Liver (tissue), 9 donors: Measurements from ENCODE around the gene ZNF615. TPM values are rescaled to one million over a fixed set of nuclear protein-coding genes. Genes with fewer than 3 reads are reported as not detected.
A peak's percentile ranks its signal among the peaks of the same experiment; 100 is the strongest.

Experiments used
- DNase-seq: peaks from one replicate; pipeline ENCODE4 v3.0.0-alpha.2; 2017; ENCODE audit warnings: low spot score
- H3K27ac ChIP-seq, 2 donors: one replicate each; pipeline ENCODE4 v1.7.0; 2013; ENCODE audit warnings: inconsistent platforms in 2 of 2, low read length in 2 of 2, control low read depth in 1 of 2, low read depth in 1 of 2, mild to moderate bottlenecking in 1 of 2
- H3K27me3 ChIP-seq, 4 donors: one replicate each; pipeline versions ENCODE4 v1.6.1 to v1.7.0; 2013; ENCODE audit warnings: low read length in 3 of 4, inconsistent platforms in 1 of 4, mild to moderate bottlenecking in 1 of 4, moderate library complexity in 1 of 4; ENCODE audit not compliant: control insufficient read depth in 4 of 4, insufficient read depth in 4 of 4
- H3K36me3 ChIP-seq, 4 donors: one replicate each; pipeline versions ENCODE4 v1.6.1 to v1.7.0; 2013; ENCODE audit warnings: low read length in 3 of 4, mild to moderate bottlenecking in 3 of 4, low read depth in 1 of 4, moderate library complexity in 1 of 4; ENCODE audit not compliant: control insufficient read depth in 4 of 4, insufficient read depth in 3 of 4
- H3K4me1 ChIP-seq, 4 donors: one replicate each; pipeline versions ENCODE4 v1.6.1 to v1.7.0; 2013; ENCODE audit warnings: low read length in 3 of 4, mild to moderate bottlenecking in 3 of 4, moderate library complexity in 1 of 4; ENCODE audit not compliant: control insufficient read depth in 4 of 4, insufficient read depth in 4 of 4
- H3K4me3 ChIP-seq, 3 donors: one replicate each; pipeline versions ENCODE4 v1.6.1 to v1.7.0; 2013; ENCODE audit warnings: low read length in 3 of 3, control low read depth in 1 of 3, low read depth in 1 of 3, mild to moderate bottlenecking in 1 of 3
- H3K9ac ChIP-seq, 2 donors: one replicate each; pipeline ENCODE4 v1.7.0; 2013; ENCODE audit warnings: low read length in 2 of 2, mild to moderate bottlenecking in 2 of 2, moderate library complexity in 2 of 2, control low read depth in 1 of 2, low read depth in 1 of 2
- H3K9me3 ChIP-seq, 4 donors: one replicate each; pipeline versions ENCODE4 v1.6.1 to v1.7.0; 2013; ENCODE audit warnings: low read length in 3 of 4; ENCODE audit not compliant: control insufficient read depth in 4 of 4
- CTCF ChIP-seq: fragments of 150-350 bp; IDR thresholded peaks from 2 replicates; pipeline ENCODE4 v1.5.1; 2017; ENCODE audit warnings: improper control_type of control experiment, low read depth, low read length; ENCODE audit not compliant: missing input control
- EGR1 ChIP-seq, 2 donors: IDR thresholded peaks; 2 replicates each; pipeline ENCODE4 v1.6.1; 2016 to 2018; ENCODE audit warnings: antibody characterized with exemption in 2 of 2, low read depth in 2 of 2
- FOXA1 ChIP-seq: IDR thresholded peaks from 2 replicates; pipeline ENCODE4 v1.6.1; 2016; ENCODE audit warnings: antibody characterized with exemption
- FOXA2 ChIP-seq: IDR thresholded peaks from 2 replicates; pipeline ENCODE4 v1.6.1; 2016; ENCODE audit warnings: antibody characterized with exemption
- GABPA ChIP-seq, 2 donors: IDR thresholded peaks in 1 of 2; conservative IDR thresholded peaks in 1 of 2; 2 replicates each; pipeline ENCODE4 v1.6.1; 2016; ENCODE audit warnings: antibody characterized with exemption in 2 of 2, mild to moderate bottlenecking in 1 of 2, moderate library complexity in 1 of 2
- HNF4A ChIP-seq, 2 donors: conservative IDR thresholded peaks; 2 replicates each; pipeline ENCODE4 v1.6.1; 2016; ENCODE audit warnings: antibody characterized with exemption in 2 of 2, mild to moderate bottlenecking in 2 of 2
- HNF4G ChIP-seq: IDR thresholded peaks from 2 replicates; pipeline ENCODE4 v1.6.1; 2016; ENCODE audit warnings: antibody characterized with exemption
- JUND ChIP-seq, 2 donors: IDR thresholded peaks; 2 replicates each; pipeline ENCODE4 v1.6.1; 2016; ENCODE audit warnings: antibody characterized with exemption in 2 of 2
- NR2F2 ChIP-seq: IDR thresholded peaks from 2 replicates; pipeline ENCODE4 v1.6.1; 2016; ENCODE audit warnings: antibody characterized with exemption
- RAD21 ChIP-seq, 2 donors: IDR thresholded peaks; 2 replicates each; pipeline ENCODE4 v1.6.1; 2016; ENCODE audit warnings: antibody characterized with exemption in 2 of 2, mild to moderate bottlenecking in 2 of 2
- RXRA ChIP-seq, 2 donors: IDR thresholded peaks; 2 replicates each; pipeline ENCODE4 v1.6.1; 2017 to 2018; ENCODE audit warnings: antibody characterized with exemption in 2 of 2, mild to moderate bottlenecking in 1 of 2
- SP1 ChIP-seq: IDR thresholded peaks from 2 replicates; pipeline ENCODE4 v1.6.1; 2018; ENCODE audit warnings: antibody characterized with exemption, mild to moderate bottlenecking
- TAF1 ChIP-seq: conservative IDR thresholded peaks from 2 replicates; pipeline ENCODE4 v1.6.1; 2016; ENCODE audit warnings: antibody characterized with exemption, mild to moderate bottlenecking
- YY1 ChIP-seq: IDR thresholded peaks from 2 replicates; pipeline ENCODE4 v1.6.1; 2016; ENCODE audit warnings: antibody characterized with exemption, mild to moderate bottlenecking
- WGBS: extraction: QIAGEN DNeasy Blood & Tissue Kit; methylation state at CpG from one replicate; pipeline ENCODE4 v1.1.7; 2013; 5-methylcytosine and 5-hydroxymethylcytosine counted together
- polyA plus RNA-seq, 2 donors: library from polyadenylated mRNA; stranded (reverse) in 1 of 2; unstranded in 1 of 2; fragments of 200-250 nt in 1 of 2; fragments of >200 nt in 1 of 2; fragmentation: Nextera tagmentation in 1 of 2; extraction: Ambion mirVana in 1 of 2; gene quantifications; one replicate each; pipeline versions ENCODE4 v1.2.1 to v1.2.3, GENCODE V29; 2013 to 2015
- total RNA-seq, 2 donors: library from RNA; depleted of rRNA; stranded (reverse); fragments of >200 nt; gene quantifications; one replicate each; pipeline ENCODE4 v1.2.3, GENCODE V29; 2014
- TF ChIP-seq, protein P1 (sequence below): IDR thresholded peaks from 2 replicates; pipeline ENCODE4 v1.6.1; 2016; ENCODE audit warnings: antibody characterized with exemption
- TF ChIP-seq, protein P2 (sequence below): IDR thresholded peaks from 2 replicates; pipeline ENCODE4 v1.6.1; 2016; ENCODE audit warnings: antibody characterized with exemption
- TF ChIP-seq, protein P3 (sequence below): IDR thresholded peaks from 2 replicates; pipeline ENCODE4 v1.6.1; 2016; ENCODE audit warnings: antibody characterized with exemption, mild to moderate bottlenecking
- TF ChIP-seq, protein P4 (sequence below): IDR thresholded peaks from 2 replicates; pipeline ENCODE4 v1.6.1; 2016; ENCODE audit warnings: antibody characterized with exemption
- donor health status: healthy.
- donor health status: healthy.
- donor health status: healthy.
- donor health status: healthy.
- donor health status: healthy.

Gene ZNF615
- total and polyA plus RNA-seq, 4 donors = 1.7 to 6.2 (median 2.9) TPM

DNA sequence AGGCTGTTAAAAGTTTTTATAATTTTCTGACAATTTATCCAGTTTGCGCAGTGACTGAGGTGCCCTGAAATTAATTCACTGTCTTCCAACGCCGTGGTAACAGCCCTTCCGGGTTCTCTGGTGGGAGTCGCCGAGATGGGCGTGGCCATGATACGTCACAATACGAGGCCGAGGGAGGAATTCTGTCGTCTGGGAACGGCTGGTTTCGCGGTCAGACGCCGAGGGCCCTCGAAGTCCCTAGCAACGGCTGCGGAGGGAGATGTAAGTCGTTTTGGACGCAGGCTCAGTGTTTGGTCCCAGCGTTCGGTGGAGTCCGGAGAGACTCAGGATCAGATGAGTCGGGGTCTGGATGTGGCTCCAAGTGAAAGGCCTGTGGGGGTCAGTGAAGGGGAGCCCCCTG, 59.0 kb downstream of the ZNF615 start:
- Histone ChIP-seq H3K9me3 (peaks cover 39 to 81% (median 63%) of the 10 kb centered on the region in 4 donors), H3K9ac (no peak overlapping the region), H3K27ac (no peak overlapping the region), H3K4me1 (no peaks in the 10 kb centered on the region), H3K4me3 (peak overlapping the region in 2 of 3 donors; percentile 56 to 72), H3K36me3 (peaks cover 3 to 22% (median 14%) of the 10 kb centered on the region in 4 donors), H3K27me3 (no peaks in the 10 kb centered on the region)
- no peak for DNase-seq
- 19% methylated on average over 25 of the region's 25 CpGs for WGBS
- TF ChIP-seq SP1 = no peak
- TF ChIP-seq CTCF = no peak
- TF ChIP-seq, protein P1, sequence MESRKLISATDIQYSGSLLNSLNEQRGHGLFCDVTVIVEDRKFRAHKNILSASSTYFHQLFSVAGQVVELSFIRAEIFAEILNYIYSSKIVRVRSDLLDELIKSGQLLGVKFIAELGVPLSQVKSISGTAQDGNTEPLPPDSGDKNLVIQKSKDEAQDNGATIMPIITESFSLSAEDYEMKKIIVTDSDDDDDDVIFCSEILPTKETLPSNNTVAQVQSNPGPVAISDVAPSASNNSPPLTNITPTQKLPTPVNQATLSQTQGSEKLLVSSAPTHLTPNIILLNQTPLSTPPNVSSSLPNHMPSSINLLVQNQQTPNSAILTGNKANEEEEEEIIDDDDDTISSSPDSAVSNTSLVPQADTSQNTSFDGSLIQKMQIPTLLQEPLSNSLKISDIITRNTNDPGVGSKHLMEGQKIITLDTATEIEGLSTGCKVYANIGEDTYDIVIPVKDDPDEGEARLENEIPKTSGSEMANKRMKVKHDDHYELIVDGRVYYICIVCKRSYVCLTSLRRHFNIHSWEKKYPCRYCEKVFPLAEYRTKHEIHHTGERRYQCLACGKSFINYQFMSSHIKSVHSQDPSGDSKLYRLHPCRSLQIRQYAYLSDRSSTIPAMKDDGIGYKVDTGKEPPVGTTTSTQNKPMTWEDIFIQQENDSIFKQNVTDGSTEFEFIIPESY = no peak
- TF ChIP-seq FOXA1 = no peak
- TF ChIP-seq, protein P2, sequence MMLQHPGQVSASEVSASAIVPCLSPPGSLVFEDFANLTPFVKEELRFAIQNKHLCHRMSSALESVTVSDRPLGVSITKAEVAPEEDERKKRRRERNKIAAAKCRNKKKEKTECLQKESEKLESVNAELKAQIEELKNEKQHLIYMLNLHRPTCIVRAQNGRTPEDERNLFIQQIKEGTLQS = no peak

- Histone ChIP-seq H3K4me1 (no peaks in the 10 kb centered on the region), H3K9me3 (peaks cover 51 to 97% (median 81%) of the 10 kb centered on the region in 4 donors), H3K9ac (no peak overlapping the region), H3K27ac (no peak overlapping the region), H3K27me3 (no peaks in the 10 kb centered on the region), H3K4me3 (peak overlapping the region in 1 of 3 donors; percentile 29), H3K36me3 (peaks cover 9 to 44% (median 38%) of the 10 kb centered on the region in 4 donors)
- WGBS = 95% methylated on average over 1 of the region's 1 CpG
- no peak for TF ChIP-seq RXRA (IDR thresholded peaks at IDR 0.05)
- TF ChIP-seq FOXA1 = no peak
- no peak for TF ChIP-seq FOXA2
- no peak for TF ChIP-seq EGR1 (IDR thresholded peaks at IDR 0.05; ENCODE audit: low read depth in 2 of 2)
- no peak for TF ChIP-seq CTCF
- no peak for TF ChIP-seq SP1
- TF ChIP-seq, protein P3, sequence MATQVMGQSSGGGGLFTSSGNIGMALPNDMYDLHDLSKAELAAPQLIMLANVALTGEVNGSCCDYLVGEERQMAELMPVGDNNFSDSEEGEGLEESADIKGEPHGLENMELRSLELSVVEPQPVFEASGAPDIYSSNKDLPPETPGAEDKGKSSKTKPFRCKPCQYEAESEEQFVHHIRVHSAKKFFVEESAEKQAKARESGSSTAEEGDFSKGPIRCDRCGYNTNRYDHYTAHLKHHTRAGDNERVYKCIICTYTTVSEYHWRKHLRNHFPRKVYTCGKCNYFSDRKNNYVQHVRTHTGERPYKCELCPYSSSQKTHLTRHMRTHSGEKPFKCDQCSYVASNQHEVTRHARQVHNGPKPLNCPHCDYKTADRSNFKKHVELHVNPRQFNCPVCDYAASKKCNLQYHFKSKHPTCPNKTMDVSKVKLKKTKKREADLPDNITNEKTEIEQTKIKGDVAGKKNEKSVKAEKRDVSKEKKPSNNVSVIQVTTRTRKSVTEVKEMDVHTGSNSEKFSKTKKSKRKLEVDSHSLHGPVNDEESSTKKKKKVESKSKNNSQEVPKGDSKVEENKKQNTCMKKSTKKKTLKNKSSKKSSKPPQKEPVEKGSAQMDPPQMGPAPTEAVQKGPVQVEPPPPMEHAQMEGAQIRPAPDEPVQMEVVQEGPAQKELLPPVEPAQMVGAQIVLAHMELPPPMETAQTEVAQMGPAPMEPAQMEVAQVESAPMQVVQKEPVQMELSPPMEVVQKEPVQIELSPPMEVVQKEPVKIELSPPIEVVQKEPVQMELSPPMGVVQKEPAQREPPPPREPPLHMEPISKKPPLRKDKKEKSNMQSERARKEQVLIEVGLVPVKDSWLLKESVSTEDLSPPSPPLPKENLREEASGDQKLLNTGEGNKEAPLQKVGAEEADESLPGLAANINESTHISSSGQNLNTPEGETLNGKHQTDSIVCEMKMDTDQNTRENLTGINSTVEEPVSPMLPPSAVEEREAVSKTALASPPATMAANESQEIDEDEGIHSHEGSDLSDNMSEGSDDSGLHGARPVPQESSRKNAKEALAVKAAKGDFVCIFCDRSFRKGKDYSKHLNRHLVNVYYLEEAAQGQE = no peak
- TF ChIP-seq, protein P1 = no peak
- no peak for TF ChIP-seq TAF1
- no peak for TF ChIP-seq NR2F2
- no peak for TF ChIP-seq YY1
- TF ChIP-seq, protein P4, sequence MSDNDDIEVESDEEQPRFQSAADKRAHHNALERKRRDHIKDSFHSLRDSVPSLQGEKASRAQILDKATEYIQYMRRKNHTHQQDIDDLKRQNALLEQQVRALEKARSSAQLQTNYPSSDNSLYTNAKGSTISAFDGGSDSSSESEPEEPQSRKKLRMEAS = no peak
- TF ChIP-seq HNF4A (conservative IDR thresholded peaks at IDR 0.05) = no peak
- TF ChIP-seq GABPA (IDR thresholded peaks at IDR 0.05 in 1 of 2, conservative IDR thresholded peaks at IDR 0.05 in 1 of 2) = no peak
- TF ChIP-seq HNF4G = no peak
- TF ChIP-seq RAD21 (IDR thresholded peaks at IDR 0.05) = no peak
- TF ChIP-seq JUND (IDR thresholded peaks at IDR 0.05) = no peak
- TF ChIP-seq, protein P2 = no peak
- DNase-seq = no peak
Measured at GRCh38 chr19:51946602-51947001, 61.4 kb downstream of the ZNF615 start.
